Skeletal muscle satellite cell (primary cell): ENCODE results near the gene MRC1.
A peak's percentile ranks its signal among the peaks of the same experiment; 100 is the strongest.

Experiments used
- H3K27me3 ChIP-seq: 2 replicates; pipeline ENCODE4 v1.7.0; 2013; ENCODE audit warnings: low read length; ENCODE audit not compliant: control insufficient read depth, insufficient read depth
- H3K36me3 ChIP-seq: 2 replicates; pipeline ENCODE4 v1.7.0; 2013; ENCODE audit warnings: mild to moderate bottlenecking, control low read depth, low read length; ENCODE audit not compliant: insufficient read depth
- H3K4me1 ChIP-seq: 2 replicates; pipeline ENCODE4 v1.7.0; 2013; ENCODE audit warnings: low read length; ENCODE audit not compliant: control insufficient read depth, insufficient read depth
- H3K4me2 ChIP-seq: 2 replicates; pipeline ENCODE4 v1.7.0; 2013; ENCODE audit warnings: mild to moderate bottlenecking, low read length
- H3K4me3 ChIP-seq: 2 replicates; pipeline ENCODE4 v1.7.0; 2013; ENCODE audit warnings: low read length
- H3K9ac ChIP-seq: 2 replicates; pipeline ENCODE4 v1.7.0; 2013; ENCODE audit warnings: mild to moderate bottlenecking, low read depth, low read length, moderate library complexity
- H3K9me3 ChIP-seq: replicated peaks from 2 replicates; pipeline ENCODE4 v1.7.0; 2013; ENCODE audit warnings: mild to moderate bottlenecking, control low read depth, low read length

The MRC1 gene

DNA sequence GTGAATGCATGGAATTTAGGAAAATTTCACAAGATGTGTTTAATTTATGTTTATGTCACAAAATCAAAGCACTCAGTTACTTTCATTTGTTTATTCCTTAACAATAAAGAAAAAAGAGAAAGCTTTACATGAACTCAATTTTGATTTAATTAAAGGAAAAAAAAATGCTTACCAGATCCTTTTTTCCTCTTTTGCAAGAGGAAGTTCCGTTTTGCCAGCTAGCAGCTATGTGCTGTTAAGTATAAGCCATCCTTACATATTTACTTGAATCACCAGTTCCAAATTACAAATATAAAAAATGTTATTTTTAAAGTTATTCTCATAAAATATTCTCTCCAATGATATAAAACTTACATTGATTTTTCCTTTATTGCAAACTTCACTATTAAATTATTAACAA is 12.7 kb downstream of the MRC1 start:
- Histone ChIP-seq H3K9ac (no peak overlapping the region), H3K36me3 (no peaks in the 10 kb centered on the region), H3K4me3 (no peak overlapping the region), H3K4me2 (no peak overlapping the region), H3K9me3 (no peaks in the 10 kb centered on the region), H3K27me3 (no peaks in the 10 kb centered on the region), H3K4me1 (no peaks in the 10 kb centered on the region)

DNA sequence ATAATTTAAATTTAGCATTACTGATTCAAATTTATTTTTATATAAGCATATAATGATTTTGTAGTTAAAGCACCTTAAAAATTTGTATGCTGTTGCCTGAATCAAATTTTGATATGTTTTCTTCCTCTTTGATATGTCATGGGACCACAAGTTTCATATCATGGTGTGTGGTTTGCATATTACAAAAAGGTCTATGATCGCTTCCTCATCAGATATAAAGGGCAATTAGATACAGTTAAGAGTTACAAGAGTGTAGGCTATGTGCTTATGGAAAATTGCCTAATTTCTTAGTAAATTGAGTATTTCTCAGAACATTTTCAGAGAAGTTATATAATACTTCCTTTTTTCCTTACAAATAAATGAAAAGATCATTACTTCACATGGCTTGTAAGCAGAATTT is 22.2 kb downstream of the MRC1 start:
- H3K4me2 ChIP-seq, result no peak overlapping the region
- H3K9ac ChIP-seq, result no peak overlapping the region
- H3K36me3 ChIP-seq, result no peaks in the 10 kb centered on the region
- H3K27me3 ChIP-seq, result no peaks in the 10 kb centered on the region
- peaks cover 13% of the 10 kb centered on the region for H3K4me1 ChIP-seq
- no peak overlapping the region for H3K4me3 ChIP-seq
- no peaks in the 10 kb centered on the region for H3K9me3 ChIP-seq

- H3K9ac ChIP-seq, result no peak overlapping the region
Observed at GRCh38 chr10:17831896-17832295, 22.7 kb downstream of the MRC1 start.

DNA sequence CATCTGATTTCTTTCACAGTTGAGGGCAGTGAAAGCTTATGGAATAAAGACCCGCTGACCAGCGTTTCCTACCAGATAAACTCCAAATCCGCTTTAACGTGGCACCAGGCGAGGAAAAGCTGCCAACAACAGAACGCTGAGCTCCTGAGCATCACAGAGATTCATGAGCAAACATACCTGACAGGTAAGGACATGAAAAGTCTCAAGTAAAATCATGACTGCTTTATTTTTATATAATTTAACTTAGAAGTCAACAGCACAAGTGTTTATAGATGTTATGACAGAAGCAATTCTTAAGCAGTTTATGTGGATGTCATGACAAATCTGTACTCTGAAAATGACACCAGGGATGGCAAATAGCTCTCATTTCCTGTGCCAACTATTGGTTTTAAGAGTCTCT is 24.5 kb downstream of the MRC1 start:
- Histone ChIP-seq H3K36me3 (no peaks in the 10 kb centered on the region), H3K4me2 (no peak overlapping the region), H3K4me1 (peaks cover 28% of the 10 kb centered on the region), H3K9me3 (no peaks in the 10 kb centered on the region), H3K4me3 (no peak overlapping the region), H3K27me3 (no peaks in the 10 kb centered on the region), H3K9ac (no peak overlapping the region)

More at GRCh38 chr10:17831896-17832295, 22.7 kb downstream of the MRC1 start:
- Histone ChIP-seq H3K36me3 (no peaks in the 10 kb centered on the region), H3K9me3 (no peaks in the 10 kb centered on the region), H3K27me3 (no peaks in the 10 kb centered on the region), H3K4me3 (no peak overlapping the region), H3K4me2 (no peak overlapping the region), H3K4me1 (peaks cover 17% of the 10 kb centered on the region)

GRCh38 chr10:17835688-17836087 is 26.5 kb downstream of the MRC1 start:
- Histone ChIP-seq H3K27me3 (no peaks in the 10 kb centered on the region), H3K9ac (no peak overlapping the region), H3K4me2 (peak overlapping the region; percentile 27), H3K36me3 (no peaks in the 10 kb centered on the region), H3K4me3 (no peak overlapping the region), H3K9me3 (no peaks in the 10 kb centered on the region), H3K4me1 (peaks cover 29% of the 10 kb centered on the region)

DNA sequence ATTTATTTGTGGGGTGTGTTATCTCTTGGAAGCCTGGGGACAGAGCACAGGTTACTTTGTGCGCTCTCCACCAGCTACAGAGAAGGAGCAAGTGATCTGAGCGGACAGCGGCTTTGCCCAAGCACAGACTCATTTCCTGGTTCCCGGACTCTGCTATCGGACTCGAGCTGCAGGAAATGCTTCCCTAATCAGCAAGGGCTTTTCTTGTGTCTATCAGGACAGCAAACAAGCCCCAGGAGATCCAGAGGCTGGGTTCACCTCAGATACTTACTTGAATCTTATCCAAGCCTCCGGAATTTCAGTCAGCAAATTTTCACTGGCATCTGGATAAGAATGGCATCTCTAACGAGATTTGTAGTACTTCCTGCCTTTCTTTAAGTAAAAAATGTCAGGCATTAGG is 27.8 kb downstream of the MRC1 start:
- Histone ChIP-seq H3K4me2 (peak overlapping the region; percentile 85), H3K36me3 (no peaks in the 10 kb centered on the region), H3K9ac (peak overlapping the region; percentile 57), H3K4me1 (peaks cover 36% of the 10 kb centered on the region), H3K9me3 (no peaks in the 10 kb centered on the region), H3K4me3 (peak overlapping the region; percentile 61), H3K27me3 (no peaks in the 10 kb centered on the region)

DNA sequence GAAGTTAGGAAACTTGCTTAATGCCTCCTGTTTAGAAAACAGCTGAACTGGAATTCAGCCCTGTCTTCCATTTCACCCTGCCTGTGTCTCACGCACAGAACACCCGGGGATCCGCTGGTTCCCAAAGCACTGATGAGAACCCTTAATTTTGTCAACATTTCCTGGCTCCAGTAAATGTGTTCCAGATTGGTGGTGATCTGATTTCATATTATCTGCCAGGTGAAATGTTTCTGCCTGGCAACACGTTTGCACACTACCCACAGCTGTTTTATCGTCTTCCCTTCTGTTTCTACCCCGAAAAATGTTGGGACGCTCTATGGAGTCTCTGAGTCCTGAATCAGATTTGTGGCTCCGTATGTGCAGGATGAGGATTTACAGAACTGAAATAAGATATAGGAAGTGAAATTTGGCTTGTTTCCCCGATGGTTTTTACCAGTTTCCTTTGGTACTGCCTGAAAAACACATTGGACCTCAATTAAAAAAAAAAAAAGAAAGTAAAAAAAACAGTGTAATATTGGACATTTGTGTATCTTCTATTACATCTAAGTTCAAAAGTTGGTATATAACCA is 29.0 kb downstream of the MRC1 start:
- no peaks in the 10 kb centered on the region for H3K27me3 ChIP-seq
- peak overlapping the region; percentile 39 for H3K4me2 ChIP-seq
- H3K36me3 ChIP-seq, result no peaks in the 10 kb centered on the region
- H3K9me3 ChIP-seq, result no peaks in the 10 kb centered on the region
- no peak overlapping the region for H3K9ac ChIP-seq
- H3K4me3 ChIP-seq, result peak overlapping the region; percentile 31
- H3K4me1 ChIP-seq, result peaks cover 36% of the 10 kb centered on the region

DNA sequence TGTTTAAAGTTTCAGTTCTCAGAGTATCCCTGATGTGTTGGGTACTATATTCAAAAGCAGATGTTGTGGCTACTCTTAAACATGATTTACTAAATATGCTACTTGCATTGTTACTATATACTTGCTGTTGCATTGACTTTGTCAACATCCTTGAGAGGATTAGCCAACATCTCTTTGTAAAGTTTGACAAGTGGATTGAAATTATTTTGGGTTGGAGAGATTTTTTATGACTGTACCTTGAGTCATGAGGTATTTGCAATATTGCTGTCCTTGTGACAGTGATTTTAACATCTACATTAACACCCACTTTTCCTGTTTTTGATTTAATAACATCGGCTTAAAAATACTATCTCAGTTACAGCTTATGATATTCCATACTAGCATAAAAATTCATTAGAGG is 31.9 kb downstream of the MRC1 start:
- H3K27me3 ChIP-seq, result no peaks in the 10 kb centered on the region
- H3K4me3 ChIP-seq, result no peak overlapping the region
- no peaks in the 10 kb centered on the region for H3K9me3 ChIP-seq
- peaks cover 26% of the 10 kb centered on the region for H3K4me1 ChIP-seq
- H3K4me2 ChIP-seq, result no peak overlapping the region
- H3K9ac ChIP-seq, result no peak overlapping the region
- H3K36me3 ChIP-seq, result no peaks in the 10 kb centered on the region

DNA sequence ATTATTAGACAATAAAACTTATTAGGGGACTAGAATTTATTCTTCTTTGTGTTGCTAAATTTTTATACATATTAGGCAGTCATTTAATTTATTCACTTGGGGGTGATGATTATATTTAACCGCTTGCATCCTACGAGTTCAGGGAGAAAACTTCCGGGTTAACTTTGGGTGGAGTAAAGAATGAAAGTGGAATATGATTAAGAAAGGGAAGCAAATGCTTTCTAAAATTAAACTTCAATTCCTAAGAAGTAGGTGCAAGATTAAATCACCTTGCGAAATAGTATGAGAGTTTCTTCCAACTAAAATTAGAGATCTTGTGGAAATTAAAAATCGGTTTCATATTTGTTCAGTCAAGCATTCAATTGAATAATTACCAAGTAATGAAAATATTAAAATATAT is 33.5 kb downstream of the MRC1 start:
- Histone ChIP-seq H3K9ac (no peak overlapping the region), H3K36me3 (no peaks in the 10 kb centered on the region), H3K4me1 (peaks cover 14% of the 10 kb centered on the region), H3K27me3 (no peaks in the 10 kb centered on the region), H3K9me3 (no peaks in the 10 kb centered on the region), H3K4me3 (no peak overlapping the region), H3K4me2 (no peak overlapping the region)

- H3K27me3 ChIP-seq, result no peaks in the 10 kb centered on the region
- no peaks in the 10 kb centered on the region for H3K9me3 ChIP-seq
- peak overlapping the region; percentile 37 for H3K4me2 ChIP-seq
- H3K4me3 ChIP-seq, result no peak overlapping the region
- H3K4me1 ChIP-seq, result no peaks in the 10 kb centered on the region
- no peaks in the 10 kb centered on the region for H3K36me3 ChIP-seq
- H3K9ac ChIP-seq, result no peak overlapping the region
Observed at GRCh38 chr10:17847585-17848296, 38.6 kb downstream of the MRC1 start.

DNA sequence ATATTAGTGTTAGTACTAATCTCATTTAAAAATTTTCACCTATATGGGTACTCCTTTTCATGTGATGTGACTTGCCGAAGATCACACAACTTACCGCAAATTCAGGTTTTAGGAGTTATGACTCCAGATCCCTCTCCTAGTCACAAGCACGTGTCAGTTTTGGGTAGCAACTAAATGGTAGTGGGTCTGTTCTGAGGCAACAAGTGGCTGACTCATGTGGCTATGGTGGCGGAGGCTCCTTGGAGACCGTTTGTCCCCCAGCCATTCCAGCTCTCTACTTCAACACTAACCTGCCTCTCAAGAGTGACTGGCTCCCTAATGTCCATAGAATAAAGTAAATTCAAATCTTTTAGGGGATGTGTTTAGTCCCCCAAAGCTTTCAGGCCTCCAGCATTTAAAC is 39.5 kb downstream of the MRC1 start:
- H3K4me1 ChIP-seq, result no peaks in the 10 kb centered on the region
- H3K4me2 ChIP-seq, result no peak overlapping the region

GRCh38 chr10:17850501-17850900 is 41.4 kb downstream of the MRC1 start:
- H3K9ac ChIP-seq, result no peak overlapping the region
- H3K4me3 ChIP-seq, result no peak overlapping the region
- no peaks in the 10 kb centered on the region for H3K4me1 ChIP-seq
- H3K4me2 ChIP-seq, result no peak overlapping the region
- no peaks in the 10 kb centered on the region for H3K9me3 ChIP-seq
- H3K27me3 ChIP-seq, result no peaks in the 10 kb centered on the region
- H3K36me3 ChIP-seq, result no peaks in the 10 kb centered on the region

More for the DNA sequence above, 39.5 kb downstream of the MRC1 start:
- H3K27me3 ChIP-seq, result no peaks in the 10 kb centered on the region
- H3K36me3 ChIP-seq, result no peaks in the 10 kb centered on the region
- H3K9ac ChIP-seq, result no peak overlapping the region
- no peaks in the 10 kb centered on the region for H3K9me3 ChIP-seq
- H3K4me3 ChIP-seq, result no peak overlapping the region
